HepG2 (cell line): ENCODE measurements around the gene E2F1. TPM values are rescaled to one million over a fixed set of nuclear protein-coding genes. Genes with fewer than 3 reads are reported as not detected.

Source experiments
- ATAC-seq: fragments of 200-7000 bp; cut with Tn5 transposase; 3 replicates; pipeline ENCODE4 v1.9.1; 2020; ENCODE audit warnings: mild to moderate bottlenecking, moderate library complexity
- BruUV-seq: library from RNA; stranded (reverse); fragments of 400-500 nt; replicated peaks from 2 replicates; lab custom pipeline; 2021; lab: Mats Ljungman, UMichigan
- CTCF ChIA-PET: fragments of 300-600 bp; formaldehyde crosslinking; extraction: SDS; loops from one replicate; lab custom pipeline; 2021; ENCODE audit warnings: low total read pairs, inconsistent platforms, low intra/inter-chr PET ratio; lab: Yijun Ruan, JAX
- POLR2A ChIA-PET: fragments of 350-600 bp; sonication (Branson Sonifier 250); formaldehyde crosslinking; loops from one replicate; lab custom pipeline; 2020; ENCODE audit warnings: antibody characterized with exemption, inconsistent platforms; lab: Yijun Ruan, JAX
- DNase-seq: peaks from one replicate; pipeline ENCODE4 v3.0.0-alpha.2; 2015; ENCODE audit warnings: low spot score
- FAIRE-seq: peaks from 3 replicates; lab custom pipeline; 2011; peaks lifted over from hg19 to GRCh38; lab: Jason Lieb, UNC
- H2AFZ ChIP-seq: one replicate; pipeline ENCODE4 v1.6.1; 2011; ENCODE audit warnings: low read length, inconsistent platforms
- H3K27ac ChIP-seq: fragments of 300-600 bp; 3 replicates; pipeline ENCODE4 v1.8.0; 2011; ENCODE audit warnings: mixed run types, mild to moderate bottlenecking, mixed read lengths, low read length, inconsistent platforms; ENCODE audit not compliant: insufficient read depth; ENCODE audit errors: extremely low read length
- H3K27me3 ChIP-seq, 2 experiments: fragments of 200-600 bp in 1 of 2; 2 replicates in 1 of 2; 3 replicates in 1 of 2; pipeline versions ENCODE4 v1.6.0 to v1.8.0; 2011; ENCODE audit warnings: low read length in 2 of 2, mild to moderate bottlenecking in 2 of 2, moderate library complexity in 2 of 2, inconsistent platforms in 1 of 2; ENCODE audit not compliant: insufficient read depth in 2 of 2, control insufficient read depth in 1 of 2
- H3K36me3 ChIP-seq, 2 experiments: fragments of 200-600 bp in 1 of 2; replicated peaks in 1 of 2; 2 replicates in 1 of 2; 3 replicates in 1 of 2; pipeline versions ENCODE4 v1.5.1 to v1.8.0; 2011; ENCODE audit warnings: low read length in 2 of 2, inconsistent platforms in 1 of 2; ENCODE audit not compliant: insufficient read depth in 2 of 2, control insufficient read depth in 1 of 2
- H3K4me1 ChIP-seq: 2 replicates; pipeline ENCODE4 v1.5.1; 2012; ENCODE audit warnings: low read length, inconsistent platforms; ENCODE audit not compliant: insufficient read depth
- H3K4me2 ChIP-seq: 2 replicates; pipeline ENCODE4 v1.6.0; 2011; ENCODE audit warnings: low read depth, low read length, inconsistent platforms
- H3K4me3 ChIP-seq, 3 experiments: fragments of 200-600 bp in 1 of 3; sonication (generic), shearing (Covaris generic) in 1 of 3; replicated peaks in 1 of 3; 2 replicates each; pipeline ENCODE4 v1.5.1; 2011 to 2016; ENCODE audit warnings: low read length in 3 of 3, inconsistent platforms in 2 of 3, low read depth in 2 of 3, mild to moderate bottlenecking in 2 of 3, control low read depth in 1 of 3, mixed read lengths in 1 of 3; ENCODE audit not compliant: insufficient read depth in 1 of 3
- H3K79me2 ChIP-seq: one replicate; pipeline ENCODE4 v1.6.1; 2011; ENCODE audit warnings: low read length, inconsistent platforms; ENCODE audit not compliant: insufficient read depth
- H3K9ac ChIP-seq: 2 replicates; pipeline ENCODE4 v1.6.0; 2011; ENCODE audit warnings: mild to moderate bottlenecking, low read depth, low read length, inconsistent platforms; ENCODE audit not compliant: insufficient read depth
- H3K9me3 ChIP-seq: 2 replicates; pipeline ENCODE4 v1.5.1; 2012; ENCODE audit warnings: mild to moderate bottlenecking, low read length
- H4K20me1 ChIP-seq: 2 replicates; pipeline ENCODE4 v1.6.0; 2011; ENCODE audit warnings: inconsistent platforms, mild to moderate bottlenecking, low read length, moderate library complexity; ENCODE audit not compliant: insufficient read depth
- BRD4 ChIP-seq: sonication (generic); formaldehyde crosslinking; IDR thresholded peaks from 2 replicates; pipeline ENCODE4 v1.4.0; 2020; ENCODE audit warnings: missing genetic modification reagents
- CAMTA2 ChIP-seq: sonication (generic); formaldehyde crosslinking; IDR thresholded peaks from 2 replicates; pipeline ENCODE4 v1.4.0; 2020; ENCODE audit warnings: mild to moderate bottlenecking, missing genetic modification reagents, borderline replicate concordance
- CEBPB ChIP-seq: IDR thresholded peaks from 2 replicates; pipeline ENCODE4 v1.6.1; 2011; ENCODE audit warnings: low read depth, low read length, improper control_type of control experiment, borderline replicate concordance
- HDAC2 ChIP-seq: sonication (generic); formaldehyde crosslinking; IDR thresholded peaks from 2 replicates; pipeline ENCODE4 v1.4.0; 2020; ENCODE audit warnings: missing genetic modification reagents
- KMT2B ChIP-seq: IDR thresholded peaks from 2 replicates; pipeline ENCODE4 v1.6.1; 2016; ENCODE audit warnings: missing genetic modification reagents, missing compliant biosample characterization
- NCOA5 ChIP-seq: sonication (generic); formaldehyde crosslinking; IDR thresholded peaks from 2 replicates; pipeline ENCODE4 v1.4.0; 2020; ENCODE audit warnings: missing genetic modification reagents
- RFX1 ChIP-seq: fragments of 450-650 bp; IDR thresholded peaks from 2 replicates; pipeline ENCODE4 v1.6.1; 2017
- RFXAP ChIP-seq: sonication (generic); formaldehyde crosslinking; IDR thresholded peaks from 2 replicates; pipeline ENCODE4 v1.4.0; 2020; ENCODE audit warnings: missing genetic modification reagents, borderline replicate concordance
- SMARCC2 ChIP-seq: fragments of 450-650 bp; IDR thresholded peaks from 2 replicates; pipeline ENCODE4 v1.6.1; 2017; ENCODE audit warnings: antibody characterized with exemption, mild to moderate bottlenecking
- SP5 ChIP-seq: IDR thresholded peaks from 2 replicates; pipeline ENCODE4 v1.6.1; 2016; ENCODE audit warnings: low read depth, borderline replicate concordance
- ZNF136 ChIP-seq: sonication (generic); formaldehyde crosslinking; IDR thresholded peaks from 2 replicates; pipeline ENCODE4 v1.8.1; 2022; ENCODE audit warnings: low read depth, mild to moderate bottlenecking, moderate library complexity, missing genetic modification reagents
- ZNF563 ChIP-seq: sonication (generic); formaldehyde crosslinking; IDR thresholded peaks from 2 replicates; pipeline ENCODE4 v1.8.0; 2022; ENCODE audit warnings: mild to moderate bottlenecking, moderate library complexity, missing genetic modification reagents
- ZNF616 ChIP-seq: sonication (generic); formaldehyde crosslinking; IDR thresholded peaks from 2 replicates; pipeline ENCODE4 v1.5.0; 2020; ENCODE audit warnings: low read depth, mild to moderate bottlenecking, missing genetic modification reagents
- ZNF703 ChIP-seq: sonication (generic); formaldehyde crosslinking; IDR thresholded peaks from 2 replicates; pipeline ENCODE4 v1.5.1; 2020; ENCODE audit warnings: missing genetic modification reagents, mild to moderate bottlenecking, moderate library complexity, borderline replicate concordance
- WGBS: methylation state at CpG from one replicate; pipeline ENCODE4 v1.1.6; 2017; ENCODE audit warnings: low lambda C conversion rate; 5-methylcytosine and 5-hydroxymethylcytosine counted together
- in situ Hi-C: cut with HindIII; loops from 2 replicates; pipeline ENCODE4 v1.10.0; 2017; ENCODE audit warnings: low pct_unique_long_range_greater_than_20kb; ENCODE audit not compliant: extremely low pct_ligation_motif_present
- intact Hi-C: fragments of 100-400 bp; cut with micrococcal nuclease; formaldehyde crosslinking; loops from one replicate; pipeline ENCODE4 v1.10.0; 2022; ENCODE audit not compliant: unreplicated experiment
- polyA plus RNA-seq, 8 experiments: library from polyadenylated mRNA; depleted of rRNA in 3 of 8; stranded (reverse) in 7 of 8; unstranded in 1 of 8; fragments of >200 nt; fragmentation: Illumina TruSeq in 4 of 8; extraction: Trizol in 4 of 8; gene quantifications; 2 replicates each; pipeline versions ENCODE4 v1.2.1 to v1.2.3, GENCODE V29; 2011 to 2016; ENCODE audit warnings: low read depth in 4 of 8, missing spikeins in 1 of 8, mixed read lengths in 1 of 8; ENCODE audit not compliant: insufficient read depth in 1 of 8
- total RNA-seq, 5 experiments: library from RNA; depleted of rRNA; stranded (reverse); fragments of >200 nt; fragmentation: Illumina TruSeq; extraction: Trizol; gene quantifications; 2 replicates each; pipeline ENCODE4 v1.2.3, GENCODE V29; 2016; ENCODE audit warnings: low read depth in 1 of 5
- TF ChIP-seq, protein P1 (sequence below): sonication (generic); formaldehyde crosslinking; IDR thresholded peaks from 2 replicates; pipeline ENCODE4 v1.5.0; 2020; ENCODE audit warnings: mild to moderate bottlenecking, missing genetic modification reagents
- TF ChIP-seq, protein P2 (sequence below): conservative IDR thresholded peaks from 2 replicates; pipeline ENCODE4 v1.6.1; 2018; ENCODE audit warnings: missing genetic modification reagents
- TF ChIP-seq, protein P3 (sequence below): sonication (generic); formaldehyde crosslinking; IDR thresholded peaks from 2 replicates; pipeline ENCODE4 v1.8.1; 2023; ENCODE audit warnings: mild to moderate bottlenecking, missing genetic modification reagents

Gene E2F1
- total and polyA plus RNA-seq, 2 of the 13 experiments (the other 11 are each of a cell fraction or from before 2014, with no cell fraction given), result 25.5 to 39.4 TPM

DNA sequence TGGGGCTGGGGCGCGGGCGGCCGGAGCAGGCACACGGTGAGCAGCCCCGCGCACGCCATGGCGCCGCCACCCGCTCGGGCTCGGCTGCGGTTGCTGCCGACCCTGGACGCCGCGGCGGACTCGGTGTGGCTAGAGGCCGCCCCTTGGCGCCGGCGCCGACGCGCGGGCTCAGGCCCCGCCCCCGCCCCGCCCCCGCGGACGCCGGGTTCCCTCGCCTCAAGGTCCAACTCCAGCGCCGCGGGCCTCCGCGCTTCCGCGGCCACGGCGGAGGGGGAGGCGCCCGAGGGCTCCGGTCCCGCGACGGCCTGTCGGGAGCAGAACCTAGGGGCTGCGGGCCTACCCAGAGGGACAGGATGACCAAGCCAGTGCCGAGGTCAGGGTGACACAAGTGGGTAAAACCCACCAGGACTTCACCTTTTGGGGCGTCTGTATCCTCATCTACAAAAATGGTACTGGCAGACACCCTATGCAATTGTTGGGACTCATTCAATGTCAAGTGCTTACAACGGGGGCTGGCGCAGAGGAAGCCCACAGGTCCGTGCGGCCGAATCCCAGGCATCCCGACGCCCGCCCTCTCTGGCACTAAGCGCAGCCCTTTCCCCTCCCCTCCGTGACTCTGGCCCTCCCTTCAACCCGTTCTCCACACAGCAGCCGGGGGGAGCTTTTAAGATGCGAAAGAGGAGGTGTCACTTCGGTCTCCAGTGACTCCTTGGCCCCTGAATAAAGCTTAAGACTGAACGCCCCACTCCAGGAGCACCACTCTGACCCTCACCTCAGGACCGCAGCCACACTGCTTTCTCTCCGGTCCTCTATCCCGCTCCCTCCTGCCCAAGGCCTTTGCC is 11.7 kb downstream of the E2F1 start, which contains the start of gene NECAB3:
NECAB3 (minus strand) TSS at position 135 of the 842 bp plus-strand sequence; CDS start at position 59, 76 bp downstream.
- Histone ChIP-seq H2AFZ (peak within 1 kb of the TSS; percentile 75), H3K27me3 (peaks cover 0 to 3% of the 10 kb centered on the region in 2 experiments; a peak in 1 of 5 replicates), H3K36me3 (peaks cover 7 to 49% of the 10 kb centered on the region in 2 experiments), H3K9ac (peak within 1 kb of the TSS; percentile 94), H3K27ac (peak within 1 kb of the TSS; percentile 81), H3K4me2 (peak within 1 kb of the TSS; percentile 93), H4K20me1 (0 out of 2 replicates have a peak, but pooled peaks cover 3% of the 10 kb centered on the region), H3K79me2 (peaks cover 24% of the 10 kb centered on the region), H3K9me3 (no peaks in the 10 kb centered on the region), H3K4me1 (peaks cover 51% of the 10 kb centered on the region), H3K4me3 (peak within 1 kb of the TSS; percentile 81 to 96 (median 96))
- 4% methylated on average over 43 of the region's 73 CpGs for WGBS
- CTCF ChIA-PET, result no interaction called here
- ATAC-seq (peak; percentile 81), DNase-seq (peak; percentile 82), FAIRE-seq (peak; percentile 28)
- in situ Hi-C loops, result no loop called here
- intact Hi-C loops, result loop anchor here (1.0 to 5.0 kb wide), 3 partner anchors 11 to 323 kb away; partner anchors contain the start of gene ZNF341
- POLR2A ChIA-PET, result interaction anchor here (0.5 to 2.6 kb wide), 10 partner anchors 9 to 322 kb away, joined by 3 to 16 read pairs (median 5); partner anchors contain the start of genes ACTL10, SNTA1 and ZNF341
- BruUV-seq, result TSS peak; percentile 84
- TF ChIP-seq HDAC2 (CRISPR knock-in tag) (peak; percentile 50; the same call in 1 of the 2 replicates), CEBPB (no peak), SMARCC2 (no peak), RFXAP (CRISPR knock-in tag) (peak; percentile 91; the same call in 1 of the 2 replicates), NCOA5 (CRISPR knock-in tag) (0 out of 2 replicates have a peak, but pooled peaks have one; percentile 38), ZNF703 (CRISPR knock-in tag) (0 out of 2 replicates have a peak, but pooled peaks have one; percentile 63), ZNF563 (CRISPR knock-in tag) (peak; percentile 50; the same call in 1 of the 2 replicates), CAMTA2 (CRISPR knock-in tag) (no peak; the same call in 1 of the 2 replicates), BRD4 (CRISPR knock-in tag) (peak; percentile 68; the same call in 1 of the 2 replicates), KMT2B (CRISPR knock-in tag) (peak; percentile 44; the same call in 1 of the 2 replicates), RFX1 (no peak), SP5 (no peak; the same call in none of the 2 replicates), ZNF136 (CRISPR knock-in tag) (peak; percentile 93), ZNF616 (CRISPR knock-in tag) (0 out of 2 replicates have a peak, but pooled peaks have one; percentile 30)
- TF ChIP-seq, protein P1, sequence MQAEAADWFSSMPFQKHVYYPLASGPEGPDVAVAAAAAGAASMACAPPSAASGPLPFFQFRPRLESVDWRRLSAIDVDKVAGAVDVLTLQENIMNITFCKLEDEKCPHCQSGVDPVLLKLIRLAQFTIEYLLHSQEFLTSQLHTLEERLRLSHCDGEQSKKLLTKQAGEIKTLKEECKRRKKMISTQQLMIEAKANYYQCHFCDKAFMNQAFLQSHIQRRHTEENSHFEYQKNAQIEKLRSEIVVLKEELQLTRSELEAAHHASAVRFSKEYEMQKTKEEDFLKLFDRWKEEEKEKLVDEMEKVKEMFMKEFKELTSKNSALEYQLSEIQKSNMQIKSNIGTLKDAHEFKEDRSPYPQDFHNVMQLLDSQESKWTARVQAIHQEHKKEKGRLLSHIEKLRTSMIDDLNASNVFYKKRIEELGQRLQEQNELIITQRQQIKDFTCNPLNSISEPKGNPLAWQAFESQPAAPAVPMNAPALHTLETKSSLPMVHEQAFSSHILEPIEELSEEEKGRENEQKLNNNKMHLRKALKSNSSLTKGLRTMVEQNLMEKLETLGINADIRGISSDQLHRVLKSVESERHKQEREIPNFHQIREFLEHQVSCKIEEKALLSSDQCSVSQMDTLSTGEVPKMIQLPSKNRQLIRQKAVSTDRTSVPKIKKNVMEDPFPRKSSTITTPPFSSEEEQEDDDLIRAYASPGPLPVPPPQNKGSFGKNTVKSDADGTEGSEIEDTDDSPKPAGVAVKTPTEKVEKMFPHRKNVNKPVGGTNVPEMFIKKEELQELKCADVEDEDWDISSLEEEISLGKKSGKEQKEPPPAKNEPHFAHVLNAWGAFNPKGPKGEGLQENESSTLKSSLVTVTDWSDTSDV (CRISPR knock-in tag), result no peak; the same call in 1 of the 2 replicates
- TF ChIP-seq, protein P2, sequence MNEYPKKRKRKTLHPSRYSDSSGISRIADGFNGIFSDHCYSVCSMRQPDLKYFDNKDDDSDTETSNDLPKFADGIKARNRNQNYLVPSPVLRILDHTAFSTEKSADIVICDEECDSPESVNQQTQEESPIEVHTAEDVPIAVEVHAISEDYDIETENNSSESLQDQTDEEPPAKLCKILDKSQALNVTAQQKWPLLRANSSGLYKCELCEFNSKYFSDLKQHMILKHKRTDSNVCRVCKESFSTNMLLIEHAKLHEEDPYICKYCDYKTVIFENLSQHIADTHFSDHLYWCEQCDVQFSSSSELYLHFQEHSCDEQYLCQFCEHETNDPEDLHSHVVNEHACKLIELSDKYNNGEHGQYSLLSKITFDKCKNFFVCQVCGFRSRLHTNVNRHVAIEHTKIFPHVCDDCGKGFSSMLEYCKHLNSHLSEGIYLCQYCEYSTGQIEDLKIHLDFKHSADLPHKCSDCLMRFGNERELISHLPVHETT (CRISPR knock-in tag), result peak; percentile 97
- TF ChIP-seq, protein P3, sequence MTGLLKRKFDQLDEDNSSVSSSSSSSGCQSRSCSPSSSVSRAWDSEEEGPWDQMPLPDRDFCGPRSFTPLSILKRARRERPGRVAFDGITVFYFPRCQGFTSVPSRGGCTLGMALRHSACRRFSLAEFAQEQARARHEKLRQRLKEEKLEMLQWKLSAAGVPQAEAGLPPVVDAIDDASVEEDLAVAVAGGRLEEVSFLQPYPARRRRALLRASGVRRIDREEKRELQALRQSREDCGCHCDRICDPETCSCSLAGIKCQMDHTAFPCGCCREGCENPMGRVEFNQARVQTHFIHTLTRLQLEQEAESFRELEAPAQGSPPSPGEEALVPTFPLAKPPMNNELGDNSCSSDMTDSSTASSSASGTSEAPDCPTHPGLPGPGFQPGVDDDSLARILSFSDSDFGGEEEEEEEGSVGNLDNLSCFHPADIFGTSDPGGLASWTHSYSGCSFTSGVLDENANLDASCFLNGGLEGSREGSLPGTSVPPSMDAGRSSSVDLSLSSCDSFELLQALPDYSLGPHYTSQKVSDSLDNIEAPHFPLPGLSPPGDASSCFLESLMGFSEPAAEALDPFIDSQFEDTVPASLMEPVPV (CRISPR knock-in tag), result peak; percentile 73
